Kidney epithelial cell (primary cell): ENCODE measurements around the gene SPTSSA. TPM values are rescaled to one million over a fixed set of nuclear protein-coding genes. Genes with fewer than 3 reads are reported as not detected.
"Not testable (repeated sequence)": the region's sequence is repeated elsewhere in the genome, so short reads cannot be mapped to it uniquely, and the experiment has no call there.

Experiments used
- DNase-seq: peaks from one replicate; pipeline ENCODE4 v3.0.0-alpha.2; 2010; ENCODE audit warnings: low read depth
- H3K27me3 ChIP-seq: 2 replicates; pipeline ENCODE4 v1.6.0; 2011; ENCODE audit warnings: low read length; ENCODE audit not compliant: control insufficient read depth, insufficient read depth
- H3K36me3 ChIP-seq: 2 replicates; pipeline ENCODE4 v1.5.1; 2011; ENCODE audit warnings: low read length; ENCODE audit not compliant: control insufficient read depth, insufficient read depth
- H3K4me3 ChIP-seq: 2 replicates; pipeline ENCODE4 v1.5.1; 2011; ENCODE audit warnings: low read depth, mild to moderate bottlenecking, control low read depth, low read length
- CTCF ChIP-seq: IDR thresholded peaks from 2 replicates; pipeline ENCODE4 v1.5.1; 2011; ENCODE audit warnings: mild to moderate bottlenecking, moderate library complexity, low read length, control low read depth, inconsistent platforms; ENCODE audit not compliant: insufficient read depth, poor library complexity, severe bottlenecking
- total RNA-seq: library from RNA; depleted of rRNA; stranded (reverse); fragments of >200 nt; gene quantifications from 2 replicates; pipeline ENCODE4 v1.2.3, GENCODE V29; 2015

Gene SPTSSA
- total RNA-seq, 1 donor from 2014 or later: 13.0 TPM

- no peaks in the 10 kb centered on the region for H3K27me3 ChIP-seq
- TF ChIP-seq CTCF: no peak
- no peak overlapping the region for H3K4me3 ChIP-seq
- H3K36me3 ChIP-seq: no peaks in the 10 kb centered on the region
- DNase-seq: no peak
Observed at GRCh38 chr14:34489324-34489723, 27.3 kb upstream of the SPTSSA start.

- Histone ChIP-seq H3K36me3 (no peaks in the 10 kb centered on the region), H3K4me3 (no peak overlapping the region), H3K27me3 (no peaks in the 10 kb centered on the region)
- no peak for DNase-seq
- TF ChIP-seq CTCF: no peak
Observed at GRCh38 chr14:34488528-34488927, 26.5 kb upstream of the SPTSSA start.

GRCh38 chr14:34484726-34485125, 22.7 kb upstream of the SPTSSA start:
- no peak for DNase-seq
- TF ChIP-seq CTCF: no peak
- no peaks in the 10 kb centered on the region for H3K36me3 ChIP-seq
- no peak overlapping the region for H3K4me3 ChIP-seq
- H3K27me3 ChIP-seq: no peaks in the 10 kb centered on the region

GRCh38 chr14:34482463-34482862, 20.4 kb upstream of the SPTSSA start:
- Histone ChIP-seq H3K4me3 (no peak overlapping the region), H3K36me3 (no peaks in the 10 kb centered on the region), H3K27me3 (no peaks in the 10 kb centered on the region)
- no peak for TF ChIP-seq CTCF
- no peak for DNase-seq

GRCh38 chr14:34479694-34480093, 17.7 kb upstream of the SPTSSA start:
- no peaks in the 10 kb centered on the region for H3K36me3 ChIP-seq
- H3K4me3 ChIP-seq: no peak overlapping the region
- DNase-seq: no peak
- TF ChIP-seq CTCF: no peak
- H3K27me3 ChIP-seq: no peaks in the 10 kb centered on the region

GRCh38 chr14:34478261-34478660, 16.2 kb upstream of the SPTSSA start:
- no peak for DNase-seq
- Histone ChIP-seq H3K36me3 (no peaks in the 10 kb centered on the region), H3K4me3 (no peak overlapping the region), H3K27me3 (no peaks in the 10 kb centered on the region)
- no peak for TF ChIP-seq CTCF

GRCh38 chr14:34476036-34476435, 14.0 kb upstream of the SPTSSA start:
- H3K27me3 ChIP-seq, DNase-seq, H3K36me3 ChIP-seq, H3K4me3 ChIP-seq: not testable (repeated sequence)
